NT2/D1 (cell line): Measurements from ENCODE around the gene OR5T1.

ENCODE experiments used
- DNase-seq: peaks from one replicate; pipeline ENCODE4 v3.0.0-alpha.2; 2011; ENCODE audit warnings: low read depth, low spot score
- H3K27me3 ChIP-seq: 2 replicates; pipeline ENCODE4 v1.6.0; 2011; ENCODE audit warnings: mild to moderate bottlenecking; ENCODE audit not compliant: insufficient read length, insufficient read depth
- H3K36me3 ChIP-seq: 2 replicates; pipeline ENCODE4 v1.6.1; 2011; ENCODE audit warnings: mild to moderate bottlenecking, low read length, mixed read lengths; ENCODE audit not compliant: insufficient read depth, insufficient read length
- H3K4me1 ChIP-seq: 2 replicates; pipeline ENCODE4 v1.5.1; 2011; ENCODE audit not compliant: insufficient read depth, insufficient read length
- H3K4me3 ChIP-seq: 2 replicates; pipeline ENCODE4 v1.5.1; 2011; ENCODE audit warnings: low read depth; ENCODE audit not compliant: insufficient read length
- H3K9ac ChIP-seq: 2 replicates; pipeline ENCODE4 v1.6.0; 2011; ENCODE audit warnings: low read depth; ENCODE audit not compliant: insufficient read length
- H3K9me3 ChIP-seq: 2 replicates; pipeline ENCODE4 v1.5.1; 2011; ENCODE audit warnings: mild to moderate bottlenecking, low read length; ENCODE audit not compliant: insufficient read depth
- SUZ12 ChIP-seq: IDR thresholded peaks from 2 replicates; pipeline ENCODE4 v1.6.1; 2011; ENCODE audit not compliant: insufficient read length, insufficient read depth; ENCODE audit errors: extremely low read depth
- YY1 ChIP-seq: IDR thresholded peaks from 2 replicates; pipeline ENCODE4 v1.6.1; 2011; ENCODE audit not compliant: insufficient read length, insufficient read depth
- ZNF274 ChIP-seq: IDR thresholded peaks from 2 replicates; pipeline ENCODE4 v1.6.1; 2011; ENCODE audit warnings: mild to moderate bottlenecking, low read depth, low read length

OR5T1 gene

DNA sequence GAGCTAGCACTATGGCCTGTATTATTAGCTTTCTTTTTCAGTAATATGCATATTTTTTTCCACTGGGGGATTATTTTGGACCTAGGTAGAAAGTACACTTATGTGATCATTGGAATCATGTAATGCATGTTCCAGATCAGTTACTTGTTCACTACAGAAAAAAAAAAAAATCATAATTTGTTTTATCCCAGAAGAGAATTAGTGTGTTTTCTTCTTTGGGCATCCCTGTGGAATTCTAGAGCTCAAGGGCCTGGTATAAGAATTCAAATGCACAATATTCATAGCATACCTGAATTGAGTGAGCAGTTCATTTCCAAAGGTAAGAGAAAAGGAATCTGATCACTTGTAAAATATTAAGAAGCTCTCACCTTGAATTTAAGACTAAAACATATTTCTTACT, at the start of gene OR5T1:
TSS of gene OR5T1 (plus strand) at position 301 of the 400 bp plus-strand sequence. CDS start 1,485 bp downstream, outside the sequence.
- Histone ChIP-seq H3K4me1 (no peaks in the 10 kb centered on the region), H3K27me3 (no peaks in the 10 kb centered on the region), H3K36me3 (no peaks in the 10 kb centered on the region), H3K9ac (no peak within 1 kb of the TSS), H3K4me3 (no peak within 1 kb of the TSS), H3K9me3 (no peaks in the 10 kb centered on the region)
- DNase-seq = no peak
- TF ChIP-seq ZNF274 = no peak
- TF ChIP-seq YY1 = no peak
- no peak for TF ChIP-seq SUZ12

DNA sequence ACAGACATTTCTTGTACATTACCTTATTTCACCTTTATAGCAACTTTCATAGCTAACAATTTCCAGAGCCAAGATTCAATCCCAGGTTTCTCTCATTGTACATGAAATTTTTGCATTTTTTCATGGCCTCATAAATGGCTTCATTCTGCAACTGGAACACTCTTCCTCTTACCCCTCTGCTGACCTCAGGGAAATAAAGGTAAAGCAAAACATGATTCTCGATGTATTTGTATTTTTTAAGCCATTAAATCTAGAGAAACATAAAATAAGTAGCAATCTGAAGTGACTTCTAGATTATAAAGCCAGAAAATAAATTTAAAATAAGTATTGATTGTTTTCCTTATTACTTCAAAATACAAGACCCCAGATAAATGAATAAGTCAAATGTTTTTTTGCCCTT, 39.8 kb upstream of the OR5T1 start, which contains the start of gene OR5T2:
TSS of gene OR5T2 (minus strand) at position 101 of the 400 bp plus-strand sequence. CDS start 1,193 bp downstream, outside the sequence.
- Histone ChIP-seq H3K9ac (no peak within 1 kb of the TSS), H3K4me3 (no peak within 1 kb of the TSS), H3K27me3 (no peaks in the 10 kb centered on the region), H3K36me3 (no peaks in the 10 kb centered on the region), H3K4me1 (no peaks in the 10 kb centered on the region), H3K9me3 (no peaks in the 10 kb centered on the region)
- TF ChIP-seq SUZ12 (no peak), ZNF274 (no peak), YY1 (no peak)
- DNase-seq = no peak

DNA sequence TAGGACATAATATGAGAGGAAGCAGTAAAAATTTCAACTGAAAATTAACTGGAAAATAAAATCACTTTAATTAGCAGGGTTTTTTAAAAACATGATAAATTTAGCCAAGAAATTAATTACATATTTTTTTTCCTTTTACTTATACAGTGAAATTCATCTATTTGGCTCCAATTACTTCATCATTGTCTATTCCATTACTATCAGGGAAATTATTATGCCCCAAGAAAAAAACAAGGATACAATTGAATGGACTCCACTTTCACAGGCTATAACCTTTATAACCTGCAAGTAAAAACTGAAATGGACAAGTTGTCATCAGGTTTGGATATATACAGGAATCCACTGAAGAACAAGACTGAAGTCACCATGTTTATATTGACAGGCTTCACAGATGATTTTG, 22.0 kb upstream of the OR5T1 start, which contains the start of gene OR5T3:
TSS of gene OR5T3 (plus strand) at position 301 of the 400 bp plus-strand sequence. CDS start at position 301, 0 bp downstream.
- Histone ChIP-seq H3K9ac (no peak within 1 kb of the TSS), H3K27me3 (no peaks in the 10 kb centered on the region), H3K4me3 (no peak within 1 kb of the TSS), H3K4me1 (no peaks in the 10 kb centered on the region), H3K9me3 (no peaks in the 10 kb centered on the region), H3K36me3 (no peaks in the 10 kb centered on the region)
- no peak for DNase-seq
- no peak for TF ChIP-seq YY1
- no peak for TF ChIP-seq ZNF274
- TF ChIP-seq SUZ12 = no peak

DNA sequence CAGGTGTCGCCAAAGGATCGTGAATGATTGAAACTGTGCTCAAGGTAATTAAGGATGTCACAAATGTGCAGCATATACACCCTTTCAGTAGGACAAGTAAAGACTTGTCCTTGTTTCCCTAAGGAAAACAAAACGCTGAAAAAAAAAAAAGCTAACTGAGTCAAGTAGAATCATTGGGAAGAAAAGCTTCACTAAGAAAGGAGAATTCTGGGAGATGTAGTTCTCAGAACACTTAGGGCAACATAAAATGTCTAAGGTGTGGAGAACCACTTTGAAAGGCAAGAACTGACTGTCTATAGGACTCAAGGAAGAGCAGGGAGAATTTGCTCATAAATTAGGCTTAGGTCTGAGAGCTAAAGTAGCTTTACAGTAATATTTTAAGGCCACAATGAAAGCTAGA, 2.9 kb upstream of the OR5T1 start:
- Histone ChIP-seq H3K9ac (no peak overlapping the region), H3K4me3 (no peak overlapping the region), H3K36me3 (no peaks in the 10 kb centered on the region), H3K9me3 (no peaks in the 10 kb centered on the region), H3K27me3 (no peaks in the 10 kb centered on the region), H3K4me1 (no peaks in the 10 kb centered on the region)
- no peak for TF ChIP-seq YY1
- no peak for TF ChIP-seq ZNF274
- no peak for TF ChIP-seq SUZ12
- no peak for DNase-seq

- no peak for DNase-seq
- no peaks in the 10 kb centered on the region for H3K36me3 ChIP-seq
- H3K27me3 ChIP-seq = no peaks in the 10 kb centered on the region
- H3K4me1 ChIP-seq = no peaks in the 10 kb centered on the region
- H3K9me3 ChIP-seq = no peaks in the 10 kb centered on the region
- TF ChIP-seq ZNF274 (no peak), YY1 (no peak), SUZ12 (no peak)
- no peak within 1 kb of the TSS for H3K4me3 ChIP-seq
- H3K9ac ChIP-seq = no peak within 1 kb of the TSS
These were observed 18.2 kb downstream of the OR5T1 start, which contains the start of gene OR8H1 for GRCh38 chr11:56292154-56292553. OR8H1 (minus strand) TSS chr11:56292254; CDS start chr11:56291062, 1,192 bp downstream.

DNA sequence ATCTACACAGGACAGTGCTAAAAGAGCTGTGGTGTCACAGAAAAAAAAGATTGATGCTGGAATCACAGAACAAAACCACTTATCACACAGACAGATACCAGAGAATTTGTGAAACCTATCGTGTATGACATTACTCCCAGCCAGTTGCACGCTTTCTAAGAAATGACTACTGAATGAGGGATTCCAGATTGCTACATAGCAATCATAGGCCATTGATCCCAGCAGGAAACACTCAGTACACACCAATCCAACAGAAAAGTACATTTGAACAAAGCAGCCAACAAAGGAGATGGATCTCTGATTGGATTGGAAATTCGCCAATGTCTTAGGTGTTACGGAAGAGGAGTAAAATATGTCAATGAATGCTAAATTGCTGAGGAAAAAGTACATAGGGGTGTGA, 22.9 kb downstream of the OR5T1 start:
- no peak for TF ChIP-seq ZNF274
- no peak for TF ChIP-seq SUZ12
- TF ChIP-seq YY1 = no peak
- no peaks in the 10 kb centered on the region for H3K9me3 ChIP-seq
- DNase-seq = no peak
- no peak overlapping the region for H3K9ac ChIP-seq
- H3K4me1 ChIP-seq = no peaks in the 10 kb centered on the region
- no peaks in the 10 kb centered on the region for H3K36me3 ChIP-seq
- H3K27me3 ChIP-seq = no peaks in the 10 kb centered on the region
- no peak overlapping the region for H3K4me3 ChIP-seq

- H3K4me3 ChIP-seq = no peak overlapping the region
- H3K27me3 ChIP-seq = no peaks in the 10 kb centered on the region
- H3K4me1 ChIP-seq = no peaks in the 10 kb centered on the region
- no peak for DNase-seq
- 0 out of 2 replicates have a peak, but pooled peaks cover 9% of the 10 kb centered on the region for H3K9me3 ChIP-seq
- no peaks in the 10 kb centered on the region for H3K36me3 ChIP-seq
- TF ChIP-seq YY1 (no peak), SUZ12 (no peak), ZNF274 (no peak)
- H3K9ac ChIP-seq = no peak overlapping the region
These were observed 33.9 kb downstream of the OR5T1 start for GRCh38 chr11:56307836-56308235.

DNA sequence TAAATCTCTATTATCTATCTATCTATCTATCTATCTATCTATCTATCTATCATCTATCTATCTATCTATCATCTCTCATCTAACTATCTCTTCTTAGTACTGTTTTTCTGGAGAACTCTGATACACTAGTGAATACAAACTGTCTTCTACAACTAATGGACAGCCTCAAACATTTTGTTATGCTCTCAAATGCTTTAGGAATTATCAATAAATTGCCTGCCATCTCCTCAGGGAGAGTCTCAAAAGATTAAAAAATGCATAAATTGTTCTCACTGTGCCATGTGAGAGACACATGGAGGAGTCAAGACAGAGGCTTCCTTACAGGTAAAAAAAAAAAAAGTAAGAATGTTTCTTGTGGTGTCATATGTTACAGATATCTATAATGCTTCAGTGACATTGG, 40.9 kb downstream of the OR5T1 start, which contains the start of gene OR8K3:
TSS of gene OR8K3 (plus strand) at position 301 of the 400 bp plus-strand sequence. CDS start 3,163 bp downstream, outside the sequence.
- Histone ChIP-seq H3K9ac (no peak within 1 kb of the TSS), H3K9me3 (no peaks in the 10 kb centered on the region), H3K4me1 (no peaks in the 10 kb centered on the region), H3K36me3 (no peaks in the 10 kb centered on the region), H3K27me3 (no peaks in the 10 kb centered on the region), H3K4me3 (no peak within 1 kb of the TSS)
- DNase-seq = no peak
- TF ChIP-seq YY1 (no peak), ZNF274 (no peak), SUZ12 (no peak)
